Ovary (tissue), 3 donors: Measurements from ENCODE around the gene SIAH3.

Experiments used
- POLR2A ChIP-seq: fragments of 450-650 bp; IDR thresholded peaks from one replicate; pipeline ENCODE4 v1.6.1; 2017; ENCODE audit warnings: antibody characterized with exemption, mild to moderate bottlenecking, moderate library complexity
- TF ChIP-seq, protein P1 (sequence below), 3 donors: fragments of 450-650 bp in 2 of 3; fragments of 200-600 bp in 1 of 3; IDR thresholded peaks; one replicate each; pipeline versions ENCODE4 v1.5.1 to v1.8.0; 2016 to 2022; ENCODE audit warnings: antibody characterized with exemption in 3 of 3, mild to moderate bottlenecking in 1 of 3
- donor health status: DM: no; HTN: no; CAD: no.

DNA sequence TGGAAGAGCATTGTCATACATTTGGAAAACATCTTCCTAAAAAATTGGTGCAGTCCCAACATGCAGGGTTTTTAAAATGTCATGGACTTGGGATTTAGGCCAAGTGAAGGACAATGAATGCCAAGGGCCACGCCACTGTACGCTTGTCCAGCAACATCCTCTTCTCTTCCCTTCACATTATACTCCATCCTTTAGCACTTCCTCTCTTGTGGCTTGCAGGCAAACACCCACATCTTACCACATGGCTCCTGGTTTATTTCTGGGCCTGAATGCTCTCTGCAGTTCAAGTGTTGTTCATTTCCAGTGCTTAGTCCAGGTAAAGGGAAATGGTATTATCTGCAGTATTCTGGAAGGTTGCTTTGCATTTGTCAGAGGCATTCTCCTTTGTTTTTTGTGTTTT is 104.5 kb downstream of the SIAH3 start:
- TF ChIP-seq, protein P1, sequence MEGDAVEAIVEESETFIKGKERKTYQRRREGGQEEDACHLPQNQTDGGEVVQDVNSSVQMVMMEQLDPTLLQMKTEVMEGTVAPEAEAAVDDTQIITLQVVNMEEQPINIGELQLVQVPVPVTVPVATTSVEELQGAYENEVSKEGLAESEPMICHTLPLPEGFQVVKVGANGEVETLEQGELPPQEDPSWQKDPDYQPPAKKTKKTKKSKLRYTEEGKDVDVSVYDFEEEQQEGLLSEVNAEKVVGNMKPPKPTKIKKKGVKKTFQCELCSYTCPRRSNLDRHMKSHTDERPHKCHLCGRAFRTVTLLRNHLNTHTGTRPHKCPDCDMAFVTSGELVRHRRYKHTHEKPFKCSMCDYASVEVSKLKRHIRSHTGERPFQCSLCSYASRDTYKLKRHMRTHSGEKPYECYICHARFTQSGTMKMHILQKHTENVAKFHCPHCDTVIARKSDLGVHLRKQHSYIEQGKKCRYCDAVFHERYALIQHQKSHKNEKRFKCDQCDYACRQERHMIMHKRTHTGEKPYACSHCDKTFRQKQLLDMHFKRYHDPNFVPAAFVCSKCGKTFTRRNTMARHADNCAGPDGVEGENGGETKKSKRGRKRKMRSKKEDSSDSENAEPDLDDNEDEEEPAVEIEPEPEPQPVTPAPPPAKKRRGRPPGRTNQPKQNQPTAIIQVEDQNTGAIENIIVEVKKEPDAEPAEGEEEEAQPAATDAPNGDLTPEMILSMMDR (IDR thresholded peaks at IDR 0.05) = no peak
- TF ChIP-seq POLR2A = no peak
